Tibial artery (tissue), 4 donors: ENCODE results near the gene GLIS1.
A peak's percentile ranks its signal among the peaks of the same experiment; 100 is the strongest.

Experiments
- DNase-seq, 2 donors: peaks; one replicate each; pipeline ENCODE4 v3.0.0-alpha.2; 2019
- H3K27ac ChIP-seq, 2 donors: fragments of 200-600 bp; sonication (generic) in 1 of 2; 1 replicate in 1 of 2; 2 replicates in 1 of 2; pipeline ENCODE4 v1.5.1; 2018 to 2019; ENCODE audit warnings: mild to moderate bottlenecking in 1 of 2
- H3K27me3 ChIP-seq, 2 donors: fragments of 200-600 bp; sonication (generic) in 1 of 2; one replicate each; pipeline versions ENCODE4 v1.5.1 to v1.6.0; 2016 to 2019
- H3K36me3 ChIP-seq, 3 donors: fragments of 200-600 bp; sonication (generic) in 2 of 3; one replicate each; pipeline ENCODE4 v1.5.1; 2016 to 2019; ENCODE audit warnings: mild to moderate bottlenecking in 2 of 3
- H3K4me1 ChIP-seq, 4 donors: fragments of 200-600 bp; sonication (generic) in 2 of 4; 1 replicate in 3 of 4; 2 replicates in 1 of 4; pipeline ENCODE4 v1.5.1; 2016 to 2019
- H3K4me3 ChIP-seq, 2 donors: fragments of 200-600 bp; sonication (generic) in 1 of 2; 1 replicate in 1 of 2; 2 replicates in 1 of 2; pipeline ENCODE4 v1.5.1; 2018 to 2019; ENCODE audit warnings: mild to moderate bottlenecking in 2 of 2
- H3K9me3 ChIP-seq, 3 donors: fragments of 200-600 bp; sonication (generic) in 1 of 3; one replicate each; pipeline ENCODE4 v1.5.1; 2016 to 2019
- intact Hi-C: fragments of 100-400 bp; cut with DNase I; formaldehyde crosslinking; loops from one replicate; pipeline ENCODE4 v1.15.0; 2023; ENCODE audit warnings: low total_unique reads
- TF ChIP-seq, protein P1 (sequence below), 2 experiments: fragments of 200-600 bp in 1 of 2; fragments of 450-650 bp in 1 of 2; IDR thresholded peaks; one replicate each; pipeline ENCODE4 v1.5.1; 2017 to 2019; ENCODE audit warnings: antibody characterized with exemption in 2 of 2, mild to moderate bottlenecking in 1 of 2, moderate library complexity in 1 of 2

Gene GLIS1

GRCh38 chr1:53608676-53609075 lies 130.3 kb downstream of the GLIS1 start:
- Histone ChIP-seq H3K27me3 (peaks cover 0 to 8% of the 10 kb centered on the region in 2 donors), H3K9me3 (peaks cover 0 to 21% (median 13%) of the 10 kb centered on the region in 3 donors), H3K36me3 (no peaks in the 10 kb centered on the region), H3K27ac (no peak overlapping the region), H3K4me3 (no peak overlapping the region), H3K4me1 (no peaks in the 10 kb centered on the region)
- TF ChIP-seq, protein P1, sequence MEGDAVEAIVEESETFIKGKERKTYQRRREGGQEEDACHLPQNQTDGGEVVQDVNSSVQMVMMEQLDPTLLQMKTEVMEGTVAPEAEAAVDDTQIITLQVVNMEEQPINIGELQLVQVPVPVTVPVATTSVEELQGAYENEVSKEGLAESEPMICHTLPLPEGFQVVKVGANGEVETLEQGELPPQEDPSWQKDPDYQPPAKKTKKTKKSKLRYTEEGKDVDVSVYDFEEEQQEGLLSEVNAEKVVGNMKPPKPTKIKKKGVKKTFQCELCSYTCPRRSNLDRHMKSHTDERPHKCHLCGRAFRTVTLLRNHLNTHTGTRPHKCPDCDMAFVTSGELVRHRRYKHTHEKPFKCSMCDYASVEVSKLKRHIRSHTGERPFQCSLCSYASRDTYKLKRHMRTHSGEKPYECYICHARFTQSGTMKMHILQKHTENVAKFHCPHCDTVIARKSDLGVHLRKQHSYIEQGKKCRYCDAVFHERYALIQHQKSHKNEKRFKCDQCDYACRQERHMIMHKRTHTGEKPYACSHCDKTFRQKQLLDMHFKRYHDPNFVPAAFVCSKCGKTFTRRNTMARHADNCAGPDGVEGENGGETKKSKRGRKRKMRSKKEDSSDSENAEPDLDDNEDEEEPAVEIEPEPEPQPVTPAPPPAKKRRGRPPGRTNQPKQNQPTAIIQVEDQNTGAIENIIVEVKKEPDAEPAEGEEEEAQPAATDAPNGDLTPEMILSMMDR (IDR thresholded peaks at IDR 0.05): no peak
- DNase-seq: peak in 1 of 2 donors; percentile 6
- intact Hi-C loops: no loop called here

- H3K27me3 ChIP-seq: peaks cover 0 to 8% of the 10 kb centered on the region in 2 donors
- intact Hi-C loops: no loop called here
- no peaks in the 10 kb centered on the region for H3K36me3 ChIP-seq
- H3K27ac ChIP-seq: no peak overlapping the region
- no peaks in the 10 kb centered on the region for H3K4me1 ChIP-seq
- peaks cover 0 to 21% (median 13%) of the 10 kb centered on the region in 3 donors for H3K9me3 ChIP-seq
- no peak for DNase-seq
- TF ChIP-seq, protein P1 (IDR thresholded peaks at IDR 0.05): no peak
- no peak overlapping the region for H3K4me3 ChIP-seq
Observed at GRCh38 chr1:53608071-53608470, 130.9 kb downstream of the GLIS1 start.

- Histone ChIP-seq H3K9me3 (peaks cover 0 to 20% (median 13%) of the 10 kb centered on the region in 3 donors), H3K27me3 (peaks cover 0 to 8% of the 10 kb centered on the region in 2 donors)
- peak in 1 of 2 donors; percentile 39 for DNase-seq
Observed at GRCh38 chr1:53606651-53607051, 132.3 kb downstream of the GLIS1 start.

GRCh38 chr1:53606197-53606596 lies 132.8 kb downstream of the GLIS1 start:
- intact Hi-C loops: no loop called here
- Histone ChIP-seq H3K4me1 (no peaks in the 10 kb centered on the region), H3K4me3 (no peak overlapping the region), H3K27me3 (peaks cover 0 to 8% of the 10 kb centered on the region in 2 donors), H3K36me3 (no peaks in the 10 kb centered on the region), H3K9me3 (peaks cover 0 to 15% (median 8%) of the 10 kb centered on the region in 3 donors), H3K27ac (no peak overlapping the region)
- DNase-seq: peak in 1 of 2 donors; percentile 51
- TF ChIP-seq, protein P1 (IDR thresholded peaks at IDR 0.05): no peak

More at GRCh38 chr1:53606651-53607051, 132.3 kb downstream of the GLIS1 start:
- H3K4me3 ChIP-seq: no peak overlapping the region
- TF ChIP-seq, protein P1 (IDR thresholded peaks at IDR 0.05): no peak
- H3K36me3 ChIP-seq: no peaks in the 10 kb centered on the region
- H3K4me1 ChIP-seq: no peaks in the 10 kb centered on the region
- intact Hi-C loops: no loop called here
- H3K27ac ChIP-seq: no peak overlapping the region

DNA sequence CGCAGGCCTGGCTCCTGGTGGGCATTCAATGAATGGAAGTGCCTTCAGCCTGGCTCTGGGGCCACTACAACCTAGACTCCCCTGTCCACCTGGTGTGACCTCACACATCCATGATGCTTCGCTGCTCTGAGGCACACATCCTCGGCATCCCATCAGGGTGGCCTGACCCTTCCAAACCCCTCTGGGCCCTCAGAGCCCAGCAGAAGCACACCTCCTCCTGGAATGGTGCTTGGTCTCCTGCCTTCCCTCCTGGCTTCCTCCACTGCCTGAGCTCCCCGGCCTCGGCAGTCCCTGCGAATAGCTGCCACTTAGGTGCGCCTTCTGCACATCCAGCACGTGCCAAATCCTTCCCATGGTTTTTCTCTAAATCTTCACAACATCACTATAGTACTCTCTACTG lies 133.8 kb downstream of the GLIS1 start:
- no peak overlapping the region for H3K27ac ChIP-seq
- intact Hi-C loops: no loop called here
- H3K27me3 ChIP-seq: peaks cover 0 to 8% of the 10 kb centered on the region in 2 donors
- peak in 1 of 2 donors; percentile 55 for DNase-seq
- H3K4me1 ChIP-seq: no peaks in the 10 kb centered on the region
- TF ChIP-seq, protein P1 (IDR thresholded peaks at IDR 0.05): no peak
- H3K4me3 ChIP-seq: no peak overlapping the region
- H3K36me3 ChIP-seq: no peaks in the 10 kb centered on the region
- peaks cover 0 to 5% (median 4%) of the 10 kb centered on the region in 3 donors for H3K9me3 ChIP-seq
